Ovary (tissue), 3 donors: ENCODE measurements around the gene EYA4.

Experiments
- CTCF ChIP-seq, 3 donors: fragments of 450-650 bp in 2 of 3; fragments of 200-600 bp in 1 of 3; IDR thresholded peaks; one replicate each; pipeline versions ENCODE4 v1.5.1 to v1.8.0; 2016 to 2022; ENCODE audit warnings: antibody characterized with exemption in 3 of 3, mild to moderate bottlenecking in 1 of 3
- EP300 ChIP-seq: sonication (generic); formaldehyde crosslinking; IDR thresholded peaks from one replicate; pipeline ENCODE4 v1.6.1; 2017; ENCODE audit warnings: antibody characterized with exemption
- donor health status: DM: no; HTN: no; CAD: no.

GRCh38 chr6:133446789-133447188, 205.6 kb downstream of the EYA4 start:
- TF ChIP-seq EP300 (no peak), CTCF (IDR thresholded peaks at IDR 0.05) (no peak)
